Adrenal gland (tissue), 5 donors: ENCODE data around the gene SRPK3.

Source experiments
- CTCF ChIP-seq, 6 experiments: fragments of 450-650 bp in 4 of 6; fragments of 200-600 bp in 2 of 6; sonication (generic) in 1 of 6; IDR thresholded peaks; 1 replicate in 5 of 6; 2 replicates in 1 of 6; pipeline versions ENCODE4 v1.5.1 to v1.8.0; 2016 to 2021; ENCODE audit warnings: antibody characterized with exemption in 6 of 6, mild to moderate bottlenecking in 2 of 6, moderate library complexity in 1 of 6
- POLR2A ChIP-seq, 2 donors: fragments of 450-650 bp; IDR thresholded peaks; one replicate each; pipeline ENCODE4 v1.6.1; 2017; ENCODE audit warnings: antibody characterized with exemption in 2 of 2, mild to moderate bottlenecking in 2 of 2, moderate library complexity in 1 of 2
- donor health status: DM: no; HTN: no; CAD: no.

GRCh38 chrX:153789654-153790053, 8.8 kb downstream of the SRPK3 start:
- TF ChIP-seq CTCF (IDR thresholded peaks at IDR 0.05) (no peak), POLR2A (IDR thresholded peaks at IDR 0.05) (no peak)
